Measurements from ENCODE around the gene TSEN54.
"Not testable (repeated sequence)": the region's sequence is repeated elsewhere in the genome, so short reads cannot be mapped to it uniquely, and the experiment has no call there.

Gene TSEN54

DNA sequence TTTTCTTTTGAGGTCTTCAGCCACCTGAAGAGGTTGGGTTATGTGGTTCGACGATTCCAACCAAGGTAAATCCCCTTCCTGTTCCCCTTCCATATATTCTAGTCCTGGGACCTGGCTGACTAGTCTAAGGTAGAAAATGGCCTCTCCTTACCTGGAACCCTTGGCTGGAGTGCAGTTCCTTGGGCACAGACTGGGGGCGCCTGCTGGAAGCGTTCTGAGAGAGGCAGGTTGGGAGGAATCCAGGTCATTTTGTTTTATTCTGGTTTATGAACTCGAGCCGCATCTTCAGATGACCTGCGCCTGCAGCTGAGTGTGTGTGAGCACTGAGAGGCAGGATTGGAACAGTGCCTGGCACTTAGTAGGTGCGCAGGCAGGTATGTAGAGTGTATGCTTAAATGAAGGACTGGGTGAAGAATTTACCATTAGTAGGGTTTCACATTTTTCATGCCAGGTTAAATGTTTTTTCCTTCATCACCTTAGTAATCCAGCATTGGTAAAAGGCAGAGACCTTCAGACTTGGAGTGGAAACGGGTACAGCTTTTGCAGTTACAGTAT is 2.7 kb downstream of the TSEN54 start:
- no peak for DNase-seq (ENCODE audit: low read depth in 3 of 3)

- not testable (repeated sequence) for DNase-seq (ENCODE audit: low read depth in 3 of 3)
These were observed 4.1 kb downstream of the TSEN54 start for GRCh38 chr17:75520413-75520812.

DNA sequence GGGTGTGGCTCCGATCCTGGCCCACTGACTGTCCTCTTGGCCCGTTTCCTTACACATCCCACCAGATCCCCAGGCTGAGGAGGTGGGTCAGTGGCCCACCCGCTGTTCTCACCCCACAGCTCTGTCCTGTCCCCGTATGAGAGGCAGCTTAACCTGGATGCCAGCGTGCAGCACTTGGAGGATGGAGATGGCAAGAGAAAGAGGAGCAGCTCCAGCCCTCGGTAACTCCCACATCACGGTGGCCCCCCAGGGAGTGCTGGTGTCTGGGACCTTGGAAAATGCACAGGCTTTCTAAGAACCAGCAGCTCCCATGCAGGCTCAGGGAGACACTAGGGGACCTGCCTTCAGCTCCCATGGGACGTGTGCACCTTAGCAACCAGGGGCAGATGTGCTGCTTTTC is 5.0 kb downstream of the TSEN54 start:
- no peak for DNase-seq (ENCODE audit: low read depth in 3 of 3)

DNA sequence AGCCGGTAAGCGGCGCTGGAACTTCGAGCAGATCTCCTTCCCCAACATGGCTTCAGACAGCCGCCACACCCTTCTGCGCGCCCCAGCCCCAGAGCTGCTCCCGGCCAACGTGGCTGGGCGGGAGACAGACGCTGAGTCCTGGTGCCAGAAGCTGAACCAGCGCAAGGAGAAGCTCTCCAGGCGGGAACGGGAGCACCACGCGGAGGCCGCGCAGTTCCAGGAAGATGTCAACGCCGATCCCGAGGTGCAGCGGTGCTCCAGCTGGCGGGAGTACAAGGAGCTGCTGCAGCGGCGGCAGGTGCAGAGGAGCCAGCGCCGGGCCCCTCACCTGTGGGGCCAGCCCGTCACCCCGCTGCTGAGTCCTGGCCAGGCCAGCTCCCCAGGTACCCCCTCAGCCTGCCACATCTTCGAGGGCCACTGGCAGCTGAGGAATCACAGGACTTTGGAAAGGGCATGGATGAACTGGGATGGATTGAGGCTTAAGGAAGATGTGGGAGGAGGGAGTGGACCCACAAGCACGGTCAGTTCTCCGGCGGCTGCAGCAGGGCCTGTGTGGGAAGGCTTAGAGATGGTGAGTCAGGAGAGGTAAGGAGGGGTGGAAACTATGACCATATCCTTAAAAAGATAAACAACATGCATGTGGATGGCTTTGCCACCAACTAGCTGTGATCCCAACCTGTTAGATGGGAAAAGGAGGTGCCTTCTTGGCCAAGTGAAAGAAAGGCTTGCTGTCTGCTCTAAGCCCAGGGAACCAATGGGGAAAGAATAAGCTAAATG is 5.8 kb downstream of the TSEN54 start:
- no peak for DNase-seq (ENCODE audit: low read depth in 3 of 3)

DNA sequence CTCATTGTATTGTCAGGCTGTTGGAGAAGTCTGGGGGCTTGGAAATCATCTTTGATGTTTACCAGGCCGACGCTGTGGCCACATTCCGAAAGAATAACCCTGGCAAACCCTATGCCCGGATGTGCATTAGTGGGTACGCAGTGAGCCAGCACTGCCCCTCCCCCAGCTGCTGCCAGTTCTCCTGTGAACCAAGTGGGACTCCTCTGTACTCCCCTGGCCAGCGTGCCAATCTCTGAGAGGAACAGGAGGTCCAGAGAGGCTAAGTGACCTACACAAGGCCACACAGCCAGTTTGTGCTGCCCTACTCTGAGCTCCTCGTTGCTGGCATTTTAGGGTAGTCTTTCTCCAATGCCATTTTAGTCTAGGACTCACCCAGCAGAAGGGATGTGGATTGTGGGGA is 7.3 kb downstream of the TSEN54 start:
- no peak for DNase-seq (ENCODE audit: low read depth in 3 of 3)

GRCh38 chr17:75524269-75524969 is 8.1 kb downstream of the TSEN54 start:
- no peak for DNase-seq (ENCODE audit: low read depth in 3 of 3)

DNA sequence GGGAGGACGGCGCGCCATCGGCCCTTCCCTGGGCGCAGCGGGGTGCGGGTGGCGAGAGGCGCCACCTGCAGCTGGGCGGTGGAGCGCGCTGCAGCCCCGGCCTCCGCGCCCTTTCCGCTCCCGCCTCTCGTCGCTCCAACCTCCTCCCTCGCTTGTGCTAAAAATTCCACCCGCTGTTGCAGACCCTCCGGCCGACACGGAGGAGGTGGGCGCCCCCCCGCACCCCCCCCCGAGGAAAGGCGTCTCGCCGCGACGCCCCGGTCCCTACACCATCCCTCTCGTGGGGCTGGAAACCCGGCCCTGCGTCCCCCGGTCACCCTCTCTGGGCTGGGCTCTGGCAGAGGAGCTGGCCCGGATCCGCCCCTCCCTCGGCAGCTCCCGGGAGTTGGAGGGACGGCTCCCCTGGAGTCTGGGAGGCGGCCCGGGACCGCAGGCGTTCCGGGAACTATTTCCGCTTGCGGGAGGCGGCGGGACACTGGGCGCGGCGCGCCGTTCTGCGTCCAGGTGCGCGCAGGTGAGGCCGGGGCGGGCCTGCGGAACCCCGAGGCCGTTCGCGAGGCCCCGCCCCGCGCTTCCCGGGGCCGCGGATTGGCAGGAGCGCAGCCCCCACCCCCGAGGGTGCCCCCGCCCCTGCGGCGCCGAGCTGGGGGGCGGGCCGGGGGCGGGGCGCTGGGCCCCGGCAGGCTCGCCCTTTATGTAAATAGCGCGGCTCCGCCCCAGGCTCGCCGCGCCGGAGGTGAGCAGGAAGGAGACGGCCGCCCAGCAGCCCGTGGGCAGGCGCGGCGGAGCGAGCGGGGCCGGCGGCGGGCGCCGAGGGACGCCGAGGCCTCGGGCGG is 8.9 kb downstream of the TSEN54 start, which contains the start of gene LLGL2:
Gene LLGL2, plus strand, starts transcription at position 728 of the 836 bp plus-strand sequence. CDS start 17,730 bp downstream, outside the sequence.
- peak in 2 of 3 donors; percentile 56 to 70 for DNase-seq (ENCODE audit: low read depth in 3 of 3)

DNA sequence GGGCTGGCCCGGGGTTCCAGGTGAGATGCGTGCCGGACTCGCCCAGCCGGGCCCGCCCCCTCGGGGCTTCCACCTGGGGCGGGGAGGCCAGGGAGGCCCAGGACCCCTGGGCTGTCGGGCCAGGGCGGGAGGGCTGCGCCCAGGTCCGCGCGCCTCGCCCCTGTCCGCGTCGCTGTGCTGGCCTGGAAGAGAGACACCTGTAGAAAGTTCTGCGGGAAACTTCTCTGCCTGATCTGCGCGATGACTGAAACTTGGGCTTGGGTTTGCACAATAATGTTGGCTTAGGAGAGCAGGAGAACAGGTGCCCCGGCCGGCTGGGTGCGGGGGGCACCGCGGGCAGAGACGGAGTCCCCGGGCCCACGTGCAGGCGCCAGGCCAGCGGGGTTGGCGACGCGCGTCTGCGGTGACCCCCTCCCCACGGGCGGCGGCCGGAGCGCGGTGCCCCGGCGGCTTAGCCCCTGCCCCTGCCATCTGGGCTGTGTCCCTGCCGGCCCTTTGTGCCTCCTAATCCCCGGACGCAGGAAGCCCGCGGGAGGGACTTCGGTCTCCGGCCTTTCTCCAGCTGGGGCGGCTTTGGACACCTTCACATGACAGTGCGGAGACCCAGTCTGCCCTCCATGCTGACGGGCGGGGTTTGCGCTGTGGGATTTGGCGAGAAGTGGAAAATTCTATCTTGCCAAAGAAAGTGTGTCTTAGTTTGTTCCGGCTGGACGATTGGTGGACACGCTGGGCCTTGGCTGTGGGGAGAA is 9.7 kb downstream of the TSEN54 start:
- DNase-seq (ENCODE audit: low read depth in 3 of 3): no peak

DNA sequence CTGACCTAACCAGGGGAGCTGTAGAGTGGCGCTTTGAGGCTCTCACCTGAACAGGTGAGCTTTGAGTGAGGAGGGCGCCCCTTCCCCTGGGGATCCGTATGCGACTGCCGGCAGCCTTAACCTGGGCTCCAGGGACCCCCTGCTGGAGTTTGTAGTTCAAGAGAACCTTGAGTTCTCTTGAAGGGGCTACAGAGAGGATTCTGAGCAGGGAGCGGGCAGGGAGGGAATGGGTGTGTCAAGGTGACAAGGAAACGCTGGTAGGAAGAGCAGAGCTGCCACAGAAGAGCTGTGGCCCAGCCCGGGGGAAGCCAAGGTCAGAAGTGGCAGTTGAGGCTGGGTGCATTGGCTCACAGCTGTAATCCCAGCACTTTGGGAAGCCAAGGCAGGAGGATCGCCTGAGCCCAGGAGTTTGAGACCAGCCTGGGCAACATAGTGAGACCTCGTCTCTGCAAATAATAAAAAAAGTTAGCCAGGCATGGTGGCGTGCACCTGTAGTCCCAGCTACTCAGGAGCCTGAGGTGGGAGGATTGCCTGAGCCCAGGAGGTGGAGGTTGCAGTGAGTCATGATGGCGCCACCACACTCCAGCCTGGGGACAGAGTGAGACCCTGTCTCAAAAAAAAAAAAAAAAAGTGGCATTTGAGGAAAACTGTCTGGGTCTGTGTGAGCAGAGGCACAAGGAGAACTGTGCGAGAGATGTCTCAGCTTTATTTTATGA is 10.4 kb downstream of the TSEN54 start:
- DNase-seq (ENCODE audit: low read depth in 3 of 3): no peak

DNA sequence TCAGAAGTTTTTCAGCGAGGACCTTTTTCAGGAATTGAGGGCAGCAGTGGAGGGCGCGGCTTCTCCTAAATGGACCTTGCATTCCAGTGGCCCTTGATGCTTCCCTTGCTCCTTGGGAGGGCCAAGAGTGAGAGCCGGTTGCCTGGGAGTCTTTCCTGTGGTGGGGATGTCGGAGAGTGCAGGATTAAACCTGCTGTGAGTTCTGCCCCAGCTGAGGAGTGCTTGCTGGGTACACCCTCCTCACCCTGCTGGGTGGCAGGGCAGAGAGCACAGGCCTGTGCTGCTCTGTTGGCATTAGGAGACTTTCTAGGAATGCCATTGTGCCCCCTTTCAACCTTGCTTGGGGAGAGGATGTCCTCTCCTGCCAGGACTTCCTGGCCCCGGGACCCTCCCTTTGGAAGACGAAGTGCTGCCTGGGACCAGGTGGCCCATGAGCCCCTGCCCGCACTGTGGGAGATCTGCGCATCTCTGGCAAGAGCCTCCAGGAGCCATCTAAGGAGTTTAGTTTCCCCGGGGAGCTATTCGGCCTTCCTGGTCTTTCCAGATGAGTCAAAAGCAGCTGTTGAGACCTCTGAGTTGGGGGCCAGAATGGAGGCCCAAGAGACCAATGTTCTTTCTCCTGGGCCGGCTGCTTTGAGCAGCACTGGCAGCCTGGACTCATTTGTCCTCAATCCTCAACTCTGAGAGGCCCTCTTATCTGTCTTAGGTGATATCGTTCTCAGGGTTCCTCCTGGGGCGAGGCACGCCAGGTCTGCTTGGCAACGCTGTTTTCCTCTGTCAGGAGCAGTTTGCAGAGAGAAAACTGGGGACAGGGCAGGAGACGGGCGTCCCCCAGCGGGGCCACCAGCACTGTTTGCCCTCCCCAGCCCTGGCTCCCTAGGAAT is 14.8 kb downstream of the TSEN54 start:
- DNase-seq (ENCODE audit: low read depth in 3 of 3): no peak

- no peak for DNase-seq (ENCODE audit: low read depth in 3 of 3)
These were observed 15.4 kb downstream of the TSEN54 start for GRCh38 chr17:75531721-75532072.

GRCh38 chr17:75535119-75535537 is 18.8 kb downstream of the TSEN54 start:
- DNase-seq (ENCODE audit: low read depth in 3 of 3): peak in 2 of 3 donors; percentile 44 to 50

DNA sequence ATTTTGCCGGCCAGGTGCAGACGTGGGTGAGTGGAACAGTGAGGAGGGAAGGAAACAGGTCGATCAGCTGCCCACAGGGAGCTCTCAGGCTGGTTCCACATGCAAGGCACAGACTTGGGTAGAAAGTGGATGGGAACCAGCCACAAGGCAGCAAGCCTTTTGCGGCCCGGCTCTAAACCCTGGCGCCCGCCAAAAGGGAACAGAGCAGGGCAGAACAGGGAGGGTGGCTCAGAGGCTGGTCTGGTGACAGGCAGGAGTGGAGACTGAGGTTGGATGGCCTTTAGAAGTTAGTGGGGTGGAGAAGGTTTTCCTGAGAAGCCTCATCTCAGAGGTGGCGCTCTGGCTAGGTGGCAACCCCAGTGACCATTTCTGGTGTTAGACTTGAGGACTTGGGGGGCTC is 19.5 kb downstream of the TSEN54 start:
- no peak for DNase-seq (ENCODE audit: low read depth in 3 of 3)

- DNase-seq (ENCODE audit: low read depth in 3 of 3): no peak
These were observed 20.0 kb downstream of the TSEN54 start for GRCh38 chr17:75536366-75536765.

GRCh38 chr17:75539967-75540729 is 23.8 kb downstream of the TSEN54 start:
- no peak for DNase-seq (ENCODE audit: low read depth in 3 of 3)

- DNase-seq (ENCODE audit: low read depth in 3 of 3): no peak
These were observed 24.7 kb downstream of the TSEN54 start for GRCh38 chr17:75540923-75541503.

- no peak for DNase-seq (ENCODE audit: low read depth in 3 of 3)
These were observed 25.9 kb downstream of the TSEN54 start for GRCh38 chr17:75542229-75542628.

DNA sequence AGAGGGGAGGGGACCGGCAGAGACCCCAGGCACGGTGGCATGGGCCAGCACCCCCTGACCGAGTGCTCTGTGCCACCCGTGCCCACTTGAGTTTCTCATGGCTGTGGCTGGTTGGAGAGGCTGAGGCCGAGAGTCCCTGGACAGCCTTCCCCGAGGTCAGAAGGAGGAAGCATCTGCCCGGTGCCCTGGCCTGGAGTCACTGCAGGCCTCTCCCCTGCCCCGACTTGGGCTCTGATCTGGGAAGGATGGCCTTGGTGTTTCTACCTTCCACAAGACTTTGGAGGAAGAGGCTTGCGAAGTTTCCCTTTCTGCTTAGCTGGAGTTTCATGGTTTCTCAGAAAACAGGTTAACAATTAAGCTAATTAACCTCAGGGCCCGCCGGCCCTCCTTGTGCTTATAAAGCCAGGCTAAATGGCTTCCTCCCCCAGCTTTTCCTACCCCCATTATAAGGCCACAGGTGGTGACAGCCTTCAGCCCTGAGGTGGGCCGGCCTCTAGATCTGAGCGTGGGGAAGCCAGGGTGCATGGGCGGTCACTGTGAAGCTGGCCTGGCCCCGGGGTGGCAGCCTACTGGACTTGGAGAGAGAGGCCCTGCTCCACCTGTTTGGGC is 26.5 kb downstream of the TSEN54 start:
- DNase-seq (ENCODE audit: low read depth in 3 of 3): no peak
